ENCODE data around the gene SULT1C4.
"Not testable (repeated sequence)": the region's sequence is repeated elsewhere in the genome, so short reads cannot be mapped to it uniquely, and the experiment has no call there.

The SULT1C4 gene

DNA sequence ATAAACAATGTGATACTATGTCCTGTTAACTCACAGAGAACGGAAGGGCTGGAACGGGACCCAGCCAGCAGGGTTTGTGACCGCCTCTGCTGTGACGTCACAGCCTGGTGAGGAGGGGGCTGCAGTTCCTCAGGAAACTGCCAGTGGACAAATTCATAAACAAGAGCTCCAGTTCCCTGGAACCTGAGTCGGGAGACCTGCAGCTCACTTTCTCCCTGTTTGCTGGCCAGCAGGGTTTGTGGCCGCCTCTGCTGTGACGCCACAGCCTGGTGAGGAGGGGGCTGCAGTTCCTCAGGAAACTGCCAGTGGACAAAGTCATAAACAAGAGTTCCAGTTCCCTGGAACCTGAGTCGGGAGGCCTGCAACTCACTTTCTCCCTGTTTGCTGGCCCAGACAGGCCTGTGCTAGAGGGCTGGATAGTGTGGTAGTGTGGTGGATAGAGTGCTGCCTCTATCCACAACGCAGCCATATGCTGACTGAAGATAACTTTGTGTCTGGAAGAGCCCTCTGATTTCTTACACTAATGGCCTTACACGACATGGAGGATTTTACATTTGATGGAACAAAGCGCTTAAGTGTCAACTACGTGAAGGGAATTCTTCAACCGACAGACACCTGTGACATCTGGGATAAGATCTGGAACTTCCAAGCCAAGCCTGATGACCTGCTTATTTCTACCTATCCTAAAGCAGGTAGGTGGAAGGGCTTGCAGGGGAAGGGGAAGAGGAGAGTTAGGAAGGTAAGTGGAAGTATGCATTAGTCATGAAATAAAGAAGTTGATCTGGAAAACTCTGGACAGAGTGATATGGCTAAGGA is at the start of gene SULT1C4:
Gene SULT1C4 (plus strand): TSS at position 140 of the 816 bp plus-strand sequence. CDS start 384 bp downstream, at position 524.
- DNase-seq = no peak

GRCh38 chr2:108329771-108330170 is 48.0 kb upstream of the SULT1C4 start:
- DNase-seq = no peak

- DNase-seq = no peak
Observed at GRCh38 chr2:108330979-108331378, 46.8 kb upstream of the SULT1C4 start.

GRCh38 chr2:108345951-108346350 is 31.8 kb upstream of the SULT1C4 start:
- no peak for DNase-seq

GRCh38 chr2:108346827-108347226 is 30.9 kb upstream of the SULT1C4 start:
- no peak for DNase-seq

DNA sequence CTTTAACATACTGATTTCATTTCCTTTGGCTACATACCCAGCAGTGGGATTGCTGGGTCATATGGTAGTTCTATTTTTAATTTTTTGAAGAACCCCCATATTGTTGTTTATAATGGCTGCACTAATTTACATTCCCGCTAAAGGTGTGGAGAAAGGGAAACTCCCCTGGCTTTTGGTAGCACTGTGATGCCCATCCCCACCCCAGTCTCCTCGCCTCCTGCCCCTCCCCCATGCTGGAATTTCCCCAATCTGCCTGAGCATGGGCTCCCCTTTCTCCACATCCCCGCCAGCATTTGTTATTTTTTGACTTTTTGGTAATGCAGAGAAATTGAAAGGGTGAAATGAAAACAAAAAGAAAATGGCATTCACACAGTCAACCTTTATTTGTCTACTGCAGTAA is 30.0 kb upstream of the SULT1C4 start:
- DNase-seq = no peak

DNA sequence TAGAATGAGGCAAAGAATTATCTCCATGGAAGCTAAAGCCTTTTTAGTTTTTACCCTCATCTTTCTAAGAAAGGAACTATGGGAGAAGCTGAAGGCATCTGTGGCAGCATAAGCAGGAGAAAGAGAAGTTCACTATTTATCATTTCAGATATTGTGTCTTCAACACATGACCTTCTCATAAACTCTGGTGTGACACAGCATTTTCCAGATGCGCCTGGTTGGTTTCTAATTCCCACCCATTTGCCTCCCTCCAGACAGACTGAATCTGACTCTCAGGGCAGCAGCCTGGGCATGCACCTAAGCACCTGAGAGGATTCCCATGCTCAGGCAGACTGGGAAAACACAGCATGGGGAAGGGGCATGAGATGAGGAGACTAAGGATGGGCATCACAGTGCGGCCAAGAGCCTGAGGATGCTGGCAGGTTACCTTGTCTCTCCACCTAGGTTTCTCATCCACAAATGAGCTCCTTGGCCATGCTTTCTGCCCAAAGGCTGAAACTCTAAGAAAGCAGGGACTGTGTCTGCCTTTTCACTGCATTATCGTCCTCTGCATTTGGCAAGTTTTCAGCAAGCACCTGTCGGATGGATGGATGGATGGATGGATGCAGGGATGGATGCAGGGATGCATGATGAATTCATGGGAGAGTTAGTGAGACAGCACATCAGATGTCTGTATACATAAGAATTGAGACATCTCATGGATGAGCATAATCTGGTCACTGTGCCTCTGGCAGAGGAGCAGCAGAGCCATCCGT is 28.8 kb upstream of the SULT1C4 start:
- DNase-seq = no peak

DNA sequence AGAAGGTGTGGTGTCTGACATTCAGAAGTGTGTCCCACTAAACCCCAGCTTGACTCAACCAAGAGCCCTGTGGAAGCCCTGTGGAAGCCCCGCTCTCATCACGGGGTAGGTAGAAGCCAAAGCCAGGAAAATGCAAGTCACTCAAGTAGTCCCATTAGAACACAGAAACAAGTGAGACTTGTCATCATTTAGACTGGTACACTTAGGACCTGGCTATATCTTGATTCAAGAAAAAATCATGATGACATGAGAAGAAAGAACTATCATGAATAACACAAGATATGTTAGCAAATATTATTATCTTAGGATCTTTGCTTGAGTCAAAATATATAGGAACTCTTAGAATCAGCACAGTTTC is 28.2 kb upstream of the SULT1C4 start:
- no peak for DNase-seq

- DNase-seq = no peak
Observed at GRCh38 chr2:108351889-108352288, 25.9 kb upstream of the SULT1C4 start.

GRCh38 chr2:108354136-108354535 is 23.6 kb upstream of the SULT1C4 start:
- DNase-seq = no peak

GRCh38 chr2:108355906-108356734 is 21.6 kb upstream of the SULT1C4 start:
- DNase-seq = no peak

DNA sequence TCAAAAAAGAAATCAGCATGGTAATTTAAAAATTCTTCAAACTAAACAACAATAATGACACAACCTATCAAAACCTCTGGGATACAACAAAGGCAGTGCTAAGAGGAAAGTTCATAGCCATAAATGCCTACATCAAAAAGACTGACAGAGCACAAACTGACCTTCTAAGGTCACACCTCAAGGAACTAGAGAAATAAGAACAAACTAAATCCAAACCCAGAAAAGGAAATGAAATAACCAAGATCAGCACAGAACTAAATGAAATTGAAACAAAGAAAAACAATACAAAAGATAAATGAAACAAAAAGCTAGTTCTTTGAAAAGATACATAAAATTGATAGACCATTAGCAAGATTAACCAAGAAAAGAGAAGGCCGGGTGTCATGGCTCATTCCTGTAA is 18.4 kb upstream of the SULT1C4 start:
- not testable (repeated sequence) for DNase-seq

DNA sequence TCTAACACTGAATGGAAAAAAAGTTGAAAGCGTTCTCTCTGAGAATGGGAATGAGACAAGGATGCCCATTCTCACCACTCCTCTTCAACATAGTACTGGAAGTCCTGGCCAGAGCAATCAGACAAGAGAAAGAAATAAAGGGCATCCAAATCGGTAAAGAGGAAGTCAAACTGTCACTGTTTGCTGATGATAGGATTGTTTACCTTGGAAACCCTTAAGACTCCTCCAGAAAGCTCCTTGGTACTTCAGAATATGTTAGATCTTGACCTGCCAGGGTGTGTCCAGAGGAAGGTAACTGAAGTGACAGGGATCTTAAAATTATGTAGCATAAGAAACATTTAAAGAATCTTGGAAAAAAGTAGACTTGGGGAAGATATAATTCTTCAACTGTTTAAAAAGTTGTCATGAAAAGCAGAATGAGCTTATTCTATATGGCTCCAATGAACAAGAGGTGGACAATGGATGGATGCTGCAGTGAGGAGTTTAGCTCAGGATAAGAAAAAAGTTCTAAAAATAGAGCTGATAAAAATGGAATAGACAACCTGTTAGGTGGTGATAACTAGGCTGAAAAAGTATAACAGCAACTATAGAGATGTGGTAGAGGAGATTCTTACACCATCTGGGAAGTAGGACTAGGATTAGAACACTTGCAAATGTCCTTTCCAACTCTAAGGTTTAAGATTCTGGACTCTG is 16.8 kb upstream of the SULT1C4 start:
- DNase-seq = no peak

DNA sequence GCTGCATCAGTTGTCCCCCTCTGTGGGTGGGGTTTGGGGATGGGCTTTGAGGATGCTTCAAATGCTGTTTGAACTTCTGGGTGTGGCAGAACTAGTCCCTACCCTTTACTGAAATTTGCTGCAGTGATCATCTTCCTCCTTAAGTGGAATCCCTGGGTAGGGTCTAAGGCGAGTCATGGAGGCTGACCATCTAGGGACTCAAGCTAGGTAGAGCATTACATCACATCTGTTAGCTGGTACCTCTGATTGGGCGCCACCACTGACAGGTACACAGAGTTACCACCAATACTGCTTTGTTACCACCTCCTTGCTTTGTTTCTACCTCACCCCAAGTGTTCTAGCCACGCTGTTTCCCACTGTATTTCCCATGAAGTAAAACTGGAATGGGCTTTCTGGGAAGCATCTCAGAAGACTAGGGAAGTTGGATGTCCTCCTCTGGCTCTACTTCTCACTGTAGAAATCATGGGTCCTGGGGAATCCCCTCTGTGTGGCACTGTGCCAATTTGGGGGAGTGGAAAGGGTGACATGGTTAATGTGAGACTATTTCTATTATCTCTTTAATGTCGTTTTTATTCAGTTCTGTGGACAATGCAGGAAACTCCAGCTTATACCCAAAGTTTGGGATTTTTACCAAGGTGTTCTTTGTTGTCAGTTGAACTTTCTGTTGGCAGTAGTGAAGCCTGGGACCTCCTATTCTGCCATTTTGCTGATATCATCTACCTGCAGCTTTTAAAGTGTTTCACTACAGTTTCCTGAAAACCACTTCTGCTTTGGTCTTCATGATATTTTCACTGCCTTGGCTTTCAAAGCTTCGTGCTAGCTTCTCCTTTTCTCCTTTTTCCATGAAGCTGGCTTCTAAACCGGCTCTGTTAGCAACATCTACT is 14.5 kb upstream of the SULT1C4 start:
- DNase-seq = no peak

GRCh38 chr2:108363908-108364225 is 13.9 kb upstream of the SULT1C4 start:
- DNase-seq = no peak

DNA sequence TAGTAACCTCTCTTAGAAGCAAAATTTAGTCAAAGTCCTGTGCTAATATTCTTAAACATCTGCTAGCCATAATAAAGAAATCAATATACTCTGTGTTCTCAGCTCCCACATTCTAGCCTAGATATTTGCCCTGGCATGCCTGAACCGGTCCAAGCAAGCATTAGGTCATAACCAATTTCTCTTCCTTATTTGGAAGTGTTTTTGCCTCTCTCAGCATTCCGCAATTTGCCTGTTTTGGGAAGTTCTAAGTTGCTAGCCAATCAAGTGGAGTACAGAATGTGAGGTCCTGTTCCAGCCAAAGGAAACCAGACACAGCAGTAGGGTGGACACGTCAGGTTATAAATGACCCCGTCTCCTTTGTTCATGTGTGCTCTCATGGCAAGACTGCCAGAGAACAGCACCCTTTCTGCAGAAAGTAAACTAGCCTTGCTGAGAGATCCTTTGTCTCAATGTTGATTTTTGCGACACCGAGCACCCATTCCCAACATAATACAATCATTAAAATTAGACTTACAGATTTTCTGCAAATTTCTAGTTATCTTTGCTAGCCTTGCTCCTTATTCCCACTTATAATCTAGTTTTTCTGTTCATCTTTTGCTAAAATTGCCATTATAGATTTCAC is 13.0 kb upstream of the SULT1C4 start:
- no peak for DNase-seq

GRCh38 chr2:108365656-108366055 is 12.1 kb upstream of the SULT1C4 start:
- no peak for DNase-seq

- no peak for DNase-seq
Observed at GRCh38 chr2:108367014-108367413, 10.7 kb upstream of the SULT1C4 start.

- no peak for DNase-seq
Observed at GRCh38 chr2:108367561-108368175, 10.1 kb upstream of the SULT1C4 start.

- DNase-seq = no peak
Observed at GRCh38 chr2:108369153-108369552, 8.6 kb upstream of the SULT1C4 start.

DNA sequence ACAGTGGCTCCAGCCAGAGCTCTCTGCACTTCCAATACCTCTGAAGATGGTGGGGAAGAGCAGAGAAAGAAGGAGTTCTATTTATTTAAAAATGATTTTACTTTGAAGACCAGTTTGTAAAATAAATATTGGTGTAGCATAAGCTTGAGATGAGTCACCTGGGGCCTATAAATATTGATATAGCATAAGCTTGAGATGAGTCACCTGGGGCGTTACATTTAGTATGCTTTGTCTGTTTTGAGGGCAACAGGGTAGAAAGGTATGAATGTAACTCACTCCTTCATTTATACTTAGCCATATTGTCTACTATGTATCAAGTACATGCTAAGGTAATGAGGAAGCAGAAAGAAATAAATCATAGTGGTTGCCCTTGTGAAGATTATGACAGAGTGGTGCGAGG is 7.7 kb upstream of the SULT1C4 start:
- DNase-seq = no peak

Data from activated effector memory CD4-positive, alpha-beta T cell treated with anti-CD3 and anti-CD28 coated beads, Interleukin-2, amount 50 U/mL, for 16 hours (primary cell).